ENCODE data around the gene P2RX2. TPM values are rescaled to one million over a fixed set of nuclear protein-coding genes. Genes with fewer than 3 reads are reported as not detected.
A peak's percentile ranks its signal among the peaks of the same experiment; 100 is the strongest.
"Not testable (repeated sequence)": the region's sequence is repeated elsewhere in the genome, so short reads cannot be mapped to it uniquely, and the experiment has no call there.

P2RX2 gene
- total and polyA plus RNA-seq, 2 experiments from 2014 or later, result not detected

GRCh38 chr12:132593938-132594358, 24.6 kb upstream of the P2RX2 start:
- Histone ChIP-seq H3K9me3 (ENCODE audit: low read depth) (no peaks in the 10 kb centered on the region), H3K27ac (no peak overlapping the region), H3K4me1 (ENCODE audit: low read depth) (no peaks in the 10 kb centered on the region), H3K4me3 (no peak overlapping the region), H3K27me3 (peaks cover 46% of the 10 kb centered on the region), H3K36me3 (no peaks in the 10 kb centered on the region)
- TF ChIP-seq, protein P1, sequence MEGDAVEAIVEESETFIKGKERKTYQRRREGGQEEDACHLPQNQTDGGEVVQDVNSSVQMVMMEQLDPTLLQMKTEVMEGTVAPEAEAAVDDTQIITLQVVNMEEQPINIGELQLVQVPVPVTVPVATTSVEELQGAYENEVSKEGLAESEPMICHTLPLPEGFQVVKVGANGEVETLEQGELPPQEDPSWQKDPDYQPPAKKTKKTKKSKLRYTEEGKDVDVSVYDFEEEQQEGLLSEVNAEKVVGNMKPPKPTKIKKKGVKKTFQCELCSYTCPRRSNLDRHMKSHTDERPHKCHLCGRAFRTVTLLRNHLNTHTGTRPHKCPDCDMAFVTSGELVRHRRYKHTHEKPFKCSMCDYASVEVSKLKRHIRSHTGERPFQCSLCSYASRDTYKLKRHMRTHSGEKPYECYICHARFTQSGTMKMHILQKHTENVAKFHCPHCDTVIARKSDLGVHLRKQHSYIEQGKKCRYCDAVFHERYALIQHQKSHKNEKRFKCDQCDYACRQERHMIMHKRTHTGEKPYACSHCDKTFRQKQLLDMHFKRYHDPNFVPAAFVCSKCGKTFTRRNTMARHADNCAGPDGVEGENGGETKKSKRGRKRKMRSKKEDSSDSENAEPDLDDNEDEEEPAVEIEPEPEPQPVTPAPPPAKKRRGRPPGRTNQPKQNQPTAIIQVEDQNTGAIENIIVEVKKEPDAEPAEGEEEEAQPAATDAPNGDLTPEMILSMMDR (IDR thresholded peaks at IDR 0.05; ENCODE audit: low read depth, low read length), result no peak
- peak; percentile 81 to 98 for DNase-seq (ENCODE audit: low read depth in 1 of 2, low spot score in 1 of 2)

GRCh38 chr12:132595183-132595582, 23.4 kb upstream of the P2RX2 start:
- no peak overlapping the region for H3K27ac ChIP-seq
- H3K9me3 ChIP-seq (ENCODE audit: low read depth), result no peaks in the 10 kb centered on the region
- no peak for DNase-seq (ENCODE audit: low read depth in 1 of 2, low spot score in 1 of 2)
- H3K4me3 ChIP-seq, result no peak overlapping the region
- no peaks in the 10 kb centered on the region for H3K4me1 ChIP-seq (ENCODE audit: low read depth)
- H3K27me3 ChIP-seq, result peaks cover 34% of the 10 kb centered on the region
- TF ChIP-seq, protein P1 (IDR thresholded peaks at IDR 0.05; ENCODE audit: low read depth, low read length), result no peak
- H3K36me3 ChIP-seq, result no peaks in the 10 kb centered on the region

- TF ChIP-seq, protein P1 (IDR thresholded peaks at IDR 0.05; ENCODE audit: low read depth, low read length), result no peak
- H3K27ac ChIP-seq, result no peak overlapping the region
- H3K27me3 ChIP-seq, result peaks cover 32% of the 10 kb centered on the region
- no peaks in the 10 kb centered on the region for H3K9me3 ChIP-seq (ENCODE audit: low read depth)
- DNase-seq (ENCODE audit: low read depth in 1 of 2, low spot score in 1 of 2), result peak; percentile 39 to 69
- no peaks in the 10 kb centered on the region for H3K4me1 ChIP-seq (ENCODE audit: low read depth)
- no peaks in the 10 kb centered on the region for H3K36me3 ChIP-seq
- no peak overlapping the region for H3K4me3 ChIP-seq
Measured at GRCh38 chr12:132596016-132596415, 22.6 kb upstream of the P2RX2 start.

DNA sequence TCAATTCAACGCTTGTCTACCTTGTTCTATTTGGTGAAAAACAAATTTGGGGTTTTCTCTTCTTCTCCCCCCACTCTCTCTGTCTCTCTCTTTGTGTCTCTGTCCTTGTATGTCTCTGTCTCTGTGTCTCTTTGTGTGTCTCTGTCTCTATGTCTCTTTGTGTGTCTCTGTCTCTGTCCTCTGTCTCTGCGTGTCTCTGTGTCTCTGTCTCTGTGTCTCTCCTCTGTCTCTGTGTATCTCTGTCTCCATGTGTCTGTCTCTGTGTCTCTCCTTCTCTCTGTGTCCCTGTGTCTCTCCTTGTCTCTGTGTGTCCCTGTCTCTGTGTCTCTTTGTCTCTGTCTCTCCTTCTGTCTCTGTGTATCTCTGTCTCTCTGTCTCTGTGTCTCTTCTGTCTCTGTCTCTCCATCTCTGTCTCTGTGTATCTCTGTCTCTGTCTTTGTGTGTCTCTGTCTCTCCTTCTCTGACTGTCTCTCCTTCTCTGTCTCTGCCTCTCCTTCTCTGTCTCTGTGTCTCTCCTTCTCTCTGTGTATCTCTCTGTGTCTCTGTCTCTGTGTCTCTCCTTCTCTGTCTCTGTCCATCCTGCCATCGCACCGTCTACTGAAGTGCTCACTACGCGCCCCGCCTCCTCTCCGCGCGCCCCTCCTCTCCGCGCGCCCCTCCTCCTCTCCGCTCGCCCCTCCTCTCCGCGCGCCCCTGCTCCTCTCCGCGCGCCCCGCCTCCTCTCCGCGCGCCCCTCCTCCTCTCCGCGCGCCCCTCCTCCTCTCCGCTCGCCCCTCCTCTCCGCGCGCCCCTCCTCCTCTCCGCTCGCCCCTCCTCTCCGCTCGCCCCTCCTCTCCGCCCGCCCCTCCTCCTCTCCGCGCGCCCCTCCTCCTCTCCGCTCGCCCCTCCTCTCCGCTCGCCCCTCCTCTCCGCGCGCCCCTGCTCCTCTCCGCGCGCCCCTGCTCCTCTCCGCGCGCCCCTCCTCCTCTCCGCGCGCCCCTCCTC, 21.0 kb upstream of the P2RX2 start:
- no peaks in the 10 kb centered on the region for H3K36me3 ChIP-seq
- DNase-seq (ENCODE audit: low read depth in 1 of 2, low spot score in 1 of 2), result peak; percentile 72 to 87
- H3K4me3 ChIP-seq, result peak overlapping the region; percentile 43
- H3K9me3 ChIP-seq (ENCODE audit: low read depth), result no peaks in the 10 kb centered on the region
- peaks cover 32% of the 10 kb centered on the region for H3K27me3 ChIP-seq
- no peak overlapping the region for H3K27ac ChIP-seq
- TF ChIP-seq, protein P1 (IDR thresholded peaks at IDR 0.05; ENCODE audit: low read depth, low read length), result no peak
- no peaks in the 10 kb centered on the region for H3K4me1 ChIP-seq (ENCODE audit: low read depth)

- not testable (repeated sequence) for H3K4me1 ChIP-seq (ENCODE audit: low read depth); H3K4me3 ChIP-seq
- peaks cover 31% of the 10 kb centered on the region for H3K27me3 ChIP-seq
Measured at GRCh38 chr12:132599502-132599901, 19.1 kb upstream of the P2RX2 start.

More at GRCh38 chr12:132599502-132599901, 19.1 kb upstream of the P2RX2 start:
- not testable (repeated sequence) for H3K36me3 ChIP-seq; H3K27ac ChIP-seq; H3K9me3 ChIP-seq (ENCODE audit: low read depth); DNase-seq (ENCODE audit: low read depth in 1 of 2, low spot score in 1 of 2)
